22Rv1 (cell line): Measurements from ENCODE around the gene SLC25A13.

Experiments
- CTCF ChIP-seq: fragments of 450-650 bp; IDR thresholded peaks from 2 replicates; pipeline ENCODE4 v1.5.1; 2017; ENCODE audit warnings: mild to moderate bottlenecking
- ZFX ChIP-seq: fragments of 450-650 bp; IDR thresholded peaks from 2 replicates; pipeline ENCODE4 v1.6.1; 2017; ENCODE audit warnings: antibody characterized with exemption, borderline replicate concordance

GRCh38 chr7:96179341-96179740 is 142.6 kb downstream of the SLC25A13 start:
- TF ChIP-seq CTCF (no peak), ZFX (no peak)
